H9 (cell line): ENCODE results near the gene SUN2. TPM values are rescaled to one million over a fixed set of nuclear protein-coding genes. Genes with fewer than 3 reads are reported as not detected.

Source experiments
- DNase-seq: peaks from one replicate; pipeline ENCODE4 v3.0.0-alpha.2; 2017
- H2AFZ ChIP-seq: one replicate; pipeline ENCODE4 v1.6.1; 2013; ENCODE audit warnings: mild to moderate bottlenecking, low read length, control low read depth, moderate library complexity
- H2AK5ac ChIP-seq: 2 replicates; pipeline ENCODE4 v1.6.1; 2013; ENCODE audit warnings: low read length, control low read depth, mixed read lengths; ENCODE audit not compliant: insufficient read length
- H2BK120ac ChIP-seq: one replicate; pipeline ENCODE4 v1.6.1; 2013; ENCODE audit warnings: low read depth, mild to moderate bottlenecking, low read length, control low read depth, inconsistent platforms; ENCODE audit not compliant: poor library complexity, severe bottlenecking
- H2BK12ac ChIP-seq: 2 replicates; pipeline ENCODE4 v1.6.1; 2013; ENCODE audit warnings: low read length, control low read depth, mixed read lengths, low read depth; ENCODE audit not compliant: insufficient read length
- H2BK15ac ChIP-seq: 2 replicates; pipeline ENCODE4 v1.6.1; 2013; ENCODE audit warnings: low read depth, low read length, control low read depth
- H2BK20ac ChIP-seq: one replicate; pipeline ENCODE4 v1.6.1; 2013; ENCODE audit warnings: low read depth, mild to moderate bottlenecking, low read length, control low read depth, inconsistent platforms; ENCODE audit not compliant: poor library complexity, severe bottlenecking
- H2BK5ac ChIP-seq: 2 replicates; pipeline ENCODE4 v1.6.1; 2013; ENCODE audit warnings: low read length, control low read depth, mixed read lengths; ENCODE audit not compliant: insufficient read length
- H3K14ac ChIP-seq: 2 replicates; pipeline ENCODE4 v1.6.1; 2013; ENCODE audit warnings: low read length, control low read depth; ENCODE audit not compliant: insufficient read depth
- H3K18ac ChIP-seq: 2 replicates; pipeline ENCODE4 v1.6.1; 2013; ENCODE audit warnings: low read depth, mild to moderate bottlenecking, mixed read lengths, low read length, control low read depth; ENCODE audit not compliant: insufficient read length
- H3K23ac ChIP-seq: 2 replicates; pipeline ENCODE4 v1.6.1; 2013; ENCODE audit warnings: low read length, control low read depth, mixed read lengths, low read depth; ENCODE audit not compliant: insufficient read length
- H3K23me2 ChIP-seq: 2 replicates; pipeline ENCODE4 v1.6.1; 2013; ENCODE audit warnings: low read depth, mild to moderate bottlenecking, mixed read lengths, low read length, control low read depth; ENCODE audit not compliant: insufficient read length, poor library complexity, severe bottlenecking
- H3K27ac ChIP-seq: 2 replicates; pipeline ENCODE4 v1.5.1; 2013; ENCODE audit warnings: low read length, control low read depth, mixed read lengths, low read depth; ENCODE audit not compliant: insufficient read length
- H3K27me3 ChIP-seq: 2 replicates; pipeline ENCODE4 v1.6.1; 2013; ENCODE audit warnings: low read length, control low read depth, inconsistent platforms; ENCODE audit not compliant: insufficient read depth
- H3K4ac ChIP-seq: 2 replicates; pipeline ENCODE4 v1.6.1; 2013; ENCODE audit warnings: low read depth, mild to moderate bottlenecking, control low read depth, inconsistent platforms, low read length, moderate library complexity
- H3K4me1 ChIP-seq: 2 replicates; pipeline ENCODE4 v1.6.1; 2013; ENCODE audit warnings: low read length, control low read depth, inconsistent platforms; ENCODE audit not compliant: insufficient read depth
- H3K4me2 ChIP-seq: 2 replicates; pipeline ENCODE4 v1.6.1; 2013; ENCODE audit warnings: low read length, control low read depth, mixed read lengths; ENCODE audit not compliant: insufficient read length, insufficient read depth
- H3K56ac ChIP-seq: 2 replicates; pipeline ENCODE4 v1.6.1; 2013; ENCODE audit warnings: low read depth, mild to moderate bottlenecking, mixed read lengths, low read length, control low read depth; ENCODE audit not compliant: insufficient read length
- H3K79me1 ChIP-seq: 2 replicates; pipeline ENCODE4 v1.6.1; 2013; ENCODE audit warnings: low read depth, mild to moderate bottlenecking, moderate library complexity, low read length, control low read depth, inconsistent platforms; ENCODE audit not compliant: insufficient read depth, poor library complexity, severe bottlenecking
- H3K79me2 ChIP-seq: 2 replicates; pipeline ENCODE4 v1.6.1; 2013; ENCODE audit warnings: low read length, control low read depth, inconsistent platforms; ENCODE audit not compliant: insufficient read depth
- H3K9ac ChIP-seq: 2 replicates; pipeline ENCODE4 v1.6.1; 2013; ENCODE audit warnings: low read length, control low read depth, mixed read lengths; ENCODE audit not compliant: insufficient read length; ENCODE audit errors: extremely low read depth
- H3K9me3 ChIP-seq: one replicate; pipeline ENCODE4 v1.6.1; 2013; ENCODE audit warnings: low read depth, low read length, inconsistent platforms; ENCODE audit not compliant: control insufficient read depth
- H3T11ph ChIP-seq: one replicate; pipeline ENCODE4 v1.6.1; 2013; ENCODE audit warnings: mild to moderate bottlenecking, low read length, control low read depth, inconsistent platforms
- H4K20me1 ChIP-seq: one replicate; pipeline ENCODE4 v1.6.1; 2013; ENCODE audit not compliant: control insufficient read depth, insufficient read length, insufficient read depth
- H4K5ac ChIP-seq: 2 replicates; pipeline ENCODE4 v1.6.1; 2013; ENCODE audit warnings: low read depth, mild to moderate bottlenecking, mixed read lengths, low read length, control low read depth; ENCODE audit not compliant: insufficient read length
- H4K8ac ChIP-seq: replicated peaks from 2 replicates; pipeline ENCODE4 v1.6.1; 2013; ENCODE audit warnings: low read length, control low read depth, mixed read lengths, low read depth; ENCODE audit not compliant: insufficient read length
- H4K91ac ChIP-seq: 2 replicates; pipeline ENCODE4 v1.6.1; 2013; ENCODE audit warnings: low read depth, mild to moderate bottlenecking, moderate library complexity, mixed read lengths, low read length, control low read depth; ENCODE audit not compliant: insufficient read length
- H3K27ac Mint-ChIP-seq, 3 experiments: 2 replicates in 2 of 3; 3 replicates in 1 of 3; pipeline ENCODE4 v1.8.0; 2020 to 2021; ENCODE audit warnings: mixed read lengths in 3 of 3, mild to moderate bottlenecking in 1 of 3, moderate library complexity in 1 of 3
- H3K27me3 Mint-ChIP-seq: 2 replicates; pipeline ENCODE4 v1.8.0; 2021; ENCODE audit warnings: low read depth, mild to moderate bottlenecking, moderate library complexity, mixed read lengths
- H3K36me3 Mint-ChIP-seq, 3 experiments: 2 replicates in 2 of 3; 3 replicates in 1 of 3; pipeline ENCODE4 v1.8.0; 2020 to 2021; ENCODE audit warnings: low read depth in 3 of 3, mixed read lengths in 3 of 3; ENCODE audit not compliant: insufficient read depth in 1 of 3
- H3K4me1 Mint-ChIP-seq, 2 experiments: 2 replicates each; pipeline ENCODE4 v1.8.0; 2020; ENCODE audit warnings: mixed read lengths in 2 of 2
- H3K4me3 Mint-ChIP-seq, 2 experiments: 2 replicates in 1 of 2; 3 replicates in 1 of 2; pipeline ENCODE4 v1.8.0; 2020 to 2021; ENCODE audit warnings: mild to moderate bottlenecking in 2 of 2, mixed read lengths in 2 of 2, moderate library complexity in 1 of 2
- H3K9me3 Mint-ChIP-seq, 2 experiments: 2 replicates in 1 of 2; 3 replicates in 1 of 2; pipeline ENCODE4 v1.8.0; 2020; ENCODE audit warnings: mild to moderate bottlenecking in 2 of 2, mixed read lengths in 2 of 2, moderate library complexity in 1 of 2
- CTCF ChIP-seq: fragments of 200-600 bp; sonication (generic); conservative IDR thresholded peaks from 3 replicates; pipeline ENCODE4 v1.8.0; 2021; ENCODE audit warnings: antibody characterized with exemption, mild to moderate bottlenecking
- WGBS: extraction: QIAGEN DNeasy Blood & Tissue Kit; methylation state at CpG from one replicate; pipeline ENCODE4 v1.1.7; 2013; ENCODE audit warnings: missing lambda C conversion rate, low lambda C conversion rate, mixed read lengths; ENCODE audit not compliant: insufficient read length; ENCODE audit errors: extremely low coverage; 5-methylcytosine and 5-hydroxymethylcytosine counted together
- total RNA-seq: library from RNA; stranded (reverse); gene quantifications from 2 replicates; pipeline ENCODE4 v1.2.1, GENCODE V29; 2021

Gene SUN2
- total RNA-seq, 1 experiment from 2014 or later = 12.0 TPM

GRCh38 chr22:38784035-38784434 lies 28.2 kb upstream of the SUN2 start:
- Histone ChIP-seq H4K20me1 (no peaks in the 10 kb centered on the region), H2AFZ (no peak overlapping the region), H3K18ac (no peak overlapping the region), H4K8ac (no peak overlapping the region), H3T11ph (no peak overlapping the region), H2BK15ac (no peak overlapping the region), H2BK5ac (no peak overlapping the region), H3K14ac (no peak overlapping the region), H2BK120ac (no peak overlapping the region), H3K9me3 (no peaks in the 10 kb centered on the region), H3K27me3 (no peaks in the 10 kb centered on the region), H3K23ac (no peak overlapping the region), H4K5ac (no peak overlapping the region), H3K79me2 (no peaks in the 10 kb centered on the region), H3K9ac (no peak overlapping the region), H3K4me1 (no peaks in the 10 kb centered on the region), H3K56ac (no peak overlapping the region), H3K4me2 (no peak overlapping the region), H3K79me1 (no peaks in the 10 kb centered on the region), H2BK12ac (no peak overlapping the region), H4K91ac (no peak overlapping the region), H2BK20ac (no peak overlapping the region), H2AK5ac (no peak overlapping the region), H3K23me2 (no peaks in the 10 kb centered on the region), H3K4ac (no peak overlapping the region), H3K27ac (no peak overlapping the region)
- no peak for DNase-seq
- no CpG with 5 or more reads among the region's 15 CpGs for WGBS
- TF ChIP-seq CTCF = no peak
- no peak overlapping the region; a peak in 1 of 7 replicates for H3K27ac Mint-ChIP-seq
- H3K4me3 Mint-ChIP-seq = no peak overlapping the region
- no peaks in the 10 kb centered on the region for H3K9me3 Mint-ChIP-seq
- peaks cover 0 to 2% (median 0%) of the 10 kb centered on the region in 3 experiments; a peak in 1 of 7 replicates for H3K36me3 Mint-ChIP-seq
- peaks cover 8 to 13% of the 10 kb centered on the region in 2 experiments for H3K4me1 Mint-ChIP-seq
- H3K27me3 Mint-ChIP-seq = no peaks in the 10 kb centered on the region
